Nucleus accumbens (tissue), 56 donors: ENCODE data around the gene TIE1.

ENCODE experiments used
- DNase-seq, 56 donors: peaks; one replicate each; lab custom pipeline; 2025; lab: John Stamatoyannopoulos, UW

TIE1 gene

DNA sequence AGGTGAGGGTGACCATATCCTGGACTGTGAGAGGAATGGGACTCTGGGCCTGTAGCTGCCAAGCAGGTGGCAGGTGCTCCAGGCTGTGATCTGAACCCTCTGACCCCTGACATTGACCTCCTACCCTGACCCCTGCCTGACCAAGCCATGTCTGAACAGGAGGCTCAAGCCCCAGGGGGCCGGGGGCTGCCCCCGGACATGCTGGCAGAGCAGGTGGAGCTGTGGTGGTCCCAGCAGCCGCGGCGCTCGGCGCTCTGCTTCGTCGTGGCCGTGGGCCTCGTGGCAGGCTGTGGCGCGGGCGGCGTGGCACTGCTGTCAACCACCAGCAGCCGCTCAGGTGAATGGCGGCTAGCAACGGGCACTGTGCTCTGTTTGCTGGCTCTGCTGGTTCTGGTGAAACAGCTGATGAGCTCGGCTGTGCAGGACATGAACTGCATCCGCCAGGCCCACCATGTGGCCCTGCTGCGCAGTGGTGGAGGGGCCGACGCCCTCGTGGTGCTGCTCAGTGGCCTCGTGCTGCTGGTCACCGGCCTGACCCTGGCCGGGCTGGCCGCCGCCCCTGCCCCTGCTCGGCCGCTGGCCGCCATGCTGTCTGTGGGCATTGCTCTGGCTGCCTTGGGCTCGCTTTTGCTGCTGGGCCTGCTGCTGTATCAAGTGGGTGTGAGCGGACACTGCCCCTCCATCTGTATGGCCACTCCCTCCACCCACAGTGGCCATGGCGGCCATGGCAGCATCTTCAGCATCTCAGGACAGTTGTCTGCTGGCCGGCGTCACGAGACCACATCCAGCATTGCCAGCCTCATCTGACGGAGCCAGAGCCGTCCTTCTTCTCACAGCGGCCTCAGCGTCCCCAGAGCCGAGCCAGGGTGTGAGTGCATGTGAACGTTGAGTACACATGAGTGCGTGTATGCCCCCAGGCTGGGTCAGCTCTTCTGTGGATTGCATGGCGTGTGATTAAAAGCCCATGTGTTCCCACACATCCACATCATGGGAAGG is 27.9 kb upstream of the TIE1 start:
- no peak for DNase-seq

GRCh38 chr1:43273708-43274107 is 27.1 kb upstream of the TIE1 start:
- DNase-seq = no peak

DNA sequence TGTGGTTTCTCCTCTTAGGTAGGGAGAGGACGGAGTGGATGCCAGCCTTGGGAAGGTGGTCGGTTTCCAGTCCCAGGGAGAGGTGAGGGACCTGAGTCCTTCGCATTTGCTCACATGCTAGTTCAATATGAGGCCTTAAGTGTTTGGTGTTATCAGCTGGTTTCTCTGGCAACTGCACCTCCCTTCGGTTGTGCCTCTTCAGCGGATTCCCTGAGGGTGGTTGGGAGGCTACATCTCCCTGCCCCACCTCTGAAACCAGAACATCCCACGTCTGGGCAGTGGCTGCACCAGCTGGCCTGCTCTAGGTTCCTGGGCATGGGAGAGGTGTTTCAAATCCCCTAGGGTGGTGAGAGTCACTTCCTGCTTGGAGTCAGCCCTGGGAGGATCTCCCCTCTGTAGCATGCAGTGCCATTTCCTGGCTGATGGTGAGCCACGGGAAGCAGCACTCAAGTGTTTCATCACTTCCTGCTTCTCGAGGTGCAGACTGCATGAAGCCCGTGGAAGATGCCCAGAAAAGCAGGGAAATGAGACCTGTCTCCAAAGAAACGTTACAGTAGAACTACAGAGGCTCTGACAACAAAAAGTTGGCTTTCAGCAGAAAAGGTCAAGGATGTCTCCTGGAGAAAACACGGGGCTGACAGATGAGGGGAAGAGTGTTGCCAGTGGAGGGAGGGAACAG is 26.5 kb upstream of the TIE1 start:
- no peak for DNase-seq

GRCh38 chr1:43274804-43275180 is 26.0 kb upstream of the TIE1 start:
- DNase-seq = no peak

DNA sequence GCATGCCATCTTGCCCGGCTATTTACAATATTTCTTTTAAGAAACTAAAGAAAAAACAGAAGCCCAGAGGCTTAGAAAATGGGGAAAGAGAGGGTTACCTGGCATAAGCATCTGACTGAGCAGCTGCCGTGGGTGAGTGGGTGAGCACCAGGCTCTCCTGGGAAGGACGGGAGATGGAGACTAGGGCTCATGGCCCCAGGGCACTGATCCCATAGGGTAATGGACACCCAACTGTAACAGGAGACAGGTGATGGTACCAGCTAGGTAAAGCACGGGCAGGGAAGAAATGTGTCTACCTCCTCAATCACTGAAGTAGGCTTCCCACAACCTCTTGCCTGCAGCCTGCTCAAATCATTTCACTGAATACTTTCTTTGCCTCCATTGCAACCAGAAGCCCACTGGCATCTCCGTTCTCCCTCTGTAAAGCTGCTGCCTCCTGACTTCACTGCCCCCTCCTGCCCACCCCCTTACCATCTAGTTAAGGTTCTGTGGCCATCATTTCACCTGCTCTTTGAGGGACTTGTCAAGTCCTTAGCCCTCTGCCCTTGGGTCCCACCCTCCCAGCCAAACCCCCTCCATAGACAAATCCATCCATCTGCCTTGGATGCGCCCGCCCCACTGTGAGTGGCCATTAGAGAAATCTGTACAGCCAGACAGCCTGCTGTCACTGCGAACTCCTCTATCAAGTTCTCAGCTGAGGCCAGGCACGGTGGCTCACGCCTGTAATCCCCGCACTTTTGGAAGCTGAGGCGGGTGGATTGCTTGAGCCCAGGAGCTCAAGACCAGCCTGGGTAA is 24.8 kb upstream of the TIE1 start:
- no peak for DNase-seq

- DNase-seq = no peak
These were observed 24.1 kb upstream of the TIE1 start for GRCh38 chr1:43276673-43277072.

- no peak for DNase-seq
These were observed 23.5 kb upstream of the TIE1 start for GRCh38 chr1:43277116-43277876.

GRCh38 chr1:43279161-43279560 is 21.6 kb upstream of the TIE1 start:
- DNase-seq = no peak

- no peak for DNase-seq
These were observed 21.1 kb upstream of the TIE1 start for GRCh38 chr1:43279666-43280065.

GRCh38 chr1:43280692-43281091 is 20.1 kb upstream of the TIE1 start:
- DNase-seq = no peak

DNA sequence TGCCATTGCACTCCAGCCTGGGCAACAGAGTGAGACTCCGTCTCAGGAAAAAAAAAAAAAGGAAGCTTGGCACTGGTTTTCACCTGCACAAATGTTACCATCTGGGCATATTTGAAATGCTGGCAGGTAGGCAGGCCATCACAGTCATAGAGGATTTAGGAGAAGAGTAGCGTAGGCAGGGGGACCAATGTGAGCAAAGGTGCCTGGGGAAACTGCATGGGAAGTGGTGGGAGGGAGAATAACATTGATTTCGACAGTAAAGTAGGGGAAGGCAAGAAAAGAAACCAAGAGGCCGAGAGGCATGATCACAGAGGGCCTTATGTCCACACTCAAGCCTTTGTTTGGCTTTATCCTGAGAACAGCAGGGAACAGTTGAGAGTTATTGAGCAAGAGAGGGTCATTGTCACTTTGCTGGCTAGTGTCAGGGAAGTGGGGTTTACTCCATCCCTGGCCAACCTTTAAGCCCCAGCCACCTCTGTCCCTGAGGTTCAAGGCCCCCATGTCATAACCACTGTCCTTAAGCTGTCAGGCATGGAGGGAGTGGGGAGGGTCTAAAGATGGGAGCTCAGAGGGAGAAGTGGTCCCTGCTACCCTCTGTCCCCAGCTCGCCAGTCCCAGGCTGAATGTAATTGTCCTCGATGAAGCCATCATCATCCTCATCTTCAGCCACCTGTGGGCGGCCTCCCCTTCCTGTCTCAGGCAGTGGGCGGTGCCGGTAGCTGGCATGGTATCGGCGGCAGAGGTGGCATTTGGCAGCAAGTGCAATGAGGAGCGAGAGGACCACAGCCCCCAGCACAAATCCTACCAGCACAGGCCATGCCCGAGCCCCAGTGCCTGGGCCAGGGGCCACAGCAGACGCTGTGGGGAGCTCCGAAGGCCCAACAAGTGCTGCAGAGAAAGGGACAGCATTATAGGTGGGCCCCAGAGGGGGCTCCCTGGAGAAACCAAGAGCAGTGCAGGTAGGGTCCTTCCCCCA is 18.3 kb upstream of the TIE1 start:
- DNase-seq = no peak

- no peak for DNase-seq
These were observed 16.7 kb upstream of the TIE1 start for GRCh38 chr1:43284065-43284464.

DNA sequence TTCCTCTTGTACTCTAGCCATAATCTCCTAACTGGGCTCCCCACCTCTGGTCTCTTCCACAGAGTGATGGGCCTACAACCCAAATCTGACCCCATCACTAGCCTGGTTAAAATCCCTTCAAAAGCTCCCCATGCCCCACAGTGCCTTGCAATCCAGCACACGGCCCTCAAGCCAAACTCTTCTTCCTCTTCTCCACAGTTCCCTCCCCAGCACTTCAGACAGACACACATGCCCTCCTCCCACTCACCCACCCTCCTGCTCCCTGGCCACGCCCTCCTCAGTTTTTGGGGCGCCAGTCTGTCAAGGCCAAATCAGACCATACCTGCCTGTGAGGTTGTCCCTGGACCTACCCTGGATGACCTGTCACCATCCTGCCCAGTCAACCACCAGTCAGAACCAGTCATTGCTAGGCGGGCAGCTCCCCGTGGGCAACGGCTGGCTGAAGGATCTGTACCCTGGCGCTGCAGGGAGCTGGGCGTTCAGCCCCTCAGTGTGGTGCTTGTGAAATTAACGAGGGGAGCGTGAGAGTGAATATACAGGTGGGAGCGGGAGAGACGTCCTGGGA is 16.2 kb upstream of the TIE1 start:
- no peak for DNase-seq

- no peak for DNase-seq
These were observed 15.4 kb upstream of the TIE1 start, which contains the start of gene C1orf210 for GRCh38 chr1:43285269-43285990. TSS of gene C1orf210 (minus strand) at chr1:43285581. CDS start at chr1:43283270, 2,311 bp downstream.

DNA sequence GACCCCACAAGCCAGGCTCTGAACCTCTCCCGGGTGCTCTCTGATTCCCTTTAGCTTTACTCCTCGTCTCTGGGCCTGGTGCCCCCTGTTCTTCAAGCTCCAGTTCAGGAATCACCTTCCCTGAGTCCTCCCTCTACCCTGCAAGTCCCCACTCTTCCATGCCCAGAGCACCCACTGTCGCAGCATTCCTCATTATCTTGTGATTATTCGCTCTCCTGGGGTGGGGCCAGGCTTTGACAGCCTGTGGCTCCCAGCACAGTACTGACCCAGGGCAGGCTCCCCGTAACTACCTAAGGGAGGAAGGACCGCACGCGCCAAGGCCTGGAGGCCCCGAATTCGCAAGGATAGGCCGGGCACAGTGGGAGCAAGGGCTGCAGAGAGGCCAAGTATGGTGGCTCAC is 14.7 kb upstream of the TIE1 start:
- no peak for DNase-seq

GRCh38 chr1:43286533-43286932 is 14.2 kb upstream of the TIE1 start:
- no peak for DNase-seq

DNA sequence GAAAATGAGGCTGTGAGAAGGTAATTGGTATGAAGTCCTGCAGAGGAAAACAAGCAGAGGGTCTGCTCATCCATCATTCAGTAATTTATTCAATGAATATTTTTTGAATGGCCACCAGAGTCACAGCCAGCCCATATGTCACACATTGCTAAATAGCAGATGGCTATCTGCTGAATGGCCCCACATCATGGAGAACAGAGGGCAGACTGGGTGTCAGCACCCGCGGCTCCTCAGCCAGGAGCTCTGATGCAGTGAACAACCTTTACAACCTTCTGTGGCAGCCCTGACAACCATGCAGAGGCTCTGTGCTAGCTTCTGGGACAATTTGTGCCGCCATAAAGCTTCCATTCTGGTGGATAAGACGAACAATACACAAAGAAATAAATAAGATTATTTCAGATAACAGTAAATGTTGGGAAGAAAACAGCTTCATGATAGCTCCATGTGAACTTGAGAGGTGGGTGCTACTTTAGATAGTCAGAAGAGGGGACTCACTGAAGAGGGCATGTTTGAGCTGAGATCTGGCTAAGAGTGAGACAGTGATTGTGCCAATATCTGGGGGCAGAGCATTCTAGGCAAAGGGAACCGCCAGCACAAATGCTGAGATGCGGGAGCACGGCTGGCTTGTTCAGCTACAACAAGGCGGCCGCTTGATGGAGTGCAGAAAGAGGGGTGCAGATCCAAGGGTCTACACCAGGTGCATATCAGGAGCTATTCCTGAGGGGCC is 12.6 kb upstream of the TIE1 start:
- peak in 3 of 56 donors; percentile 17 to 43 (median 29) for DNase-seq
